ENCODE data around the gene ACBD3. TPM values are rescaled to one million over a fixed set of nuclear protein-coding genes. Genes with fewer than 3 reads are reported as not detected.

The ACBD3 gene
- total RNA-seq, 8 experiments from 2014 or later: 30.9 to 79.1 (median 56.0) TPM

DNA sequence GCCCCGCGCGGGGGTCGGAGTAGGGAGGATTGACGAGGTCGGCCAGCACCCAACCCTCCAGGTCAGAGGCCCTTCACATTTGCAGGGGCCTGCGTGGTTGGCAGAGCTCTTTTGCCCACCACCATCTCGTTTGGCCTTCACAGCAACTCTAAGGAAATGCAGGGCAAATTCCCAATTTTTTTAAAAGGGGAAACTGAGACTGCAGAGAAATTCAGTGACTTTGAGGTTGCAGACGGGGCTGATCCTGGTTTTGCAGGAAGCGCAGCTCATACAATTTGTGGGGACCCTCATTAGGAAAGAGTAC is 430 bp upstream of the ACBD3 start:
- WGBS, 10 experiments: 25 to 60% (median 35%) methylated on average over 1 to 4 of the region's 10 CpGs; no CpG with 5 or more reads in 3 of the 10 experiments
- ATAC-seq (replicated peaks in 6 of 8): no peak
- peak overlapping the region; percentile 98 to 99 for H3K27ac ChIP-seq
- in situ Hi-C loops (cut with MboI; ENCODE audit: low pct_unique_long_range_greater_than_20kb in 2 of 9, low sequenced_read_pairs in 9 of 9, unreplicated experiment in 9 of 9): loop anchor here in 1 of 9 experiments (10.0 kb wide), 1 partner anchor 52 kb away; no protein-coding TSS in a partner anchor
- peaks cover 15 to 22% of the 10 kb centered on the region in 2 donors for H3K4me1 ChIP-seq (replicated peaks in 1 of 2)
- peak overlapping the region; percentile 78 to 99 (median 92) for H3K4me3 ChIP-seq

DNA sequence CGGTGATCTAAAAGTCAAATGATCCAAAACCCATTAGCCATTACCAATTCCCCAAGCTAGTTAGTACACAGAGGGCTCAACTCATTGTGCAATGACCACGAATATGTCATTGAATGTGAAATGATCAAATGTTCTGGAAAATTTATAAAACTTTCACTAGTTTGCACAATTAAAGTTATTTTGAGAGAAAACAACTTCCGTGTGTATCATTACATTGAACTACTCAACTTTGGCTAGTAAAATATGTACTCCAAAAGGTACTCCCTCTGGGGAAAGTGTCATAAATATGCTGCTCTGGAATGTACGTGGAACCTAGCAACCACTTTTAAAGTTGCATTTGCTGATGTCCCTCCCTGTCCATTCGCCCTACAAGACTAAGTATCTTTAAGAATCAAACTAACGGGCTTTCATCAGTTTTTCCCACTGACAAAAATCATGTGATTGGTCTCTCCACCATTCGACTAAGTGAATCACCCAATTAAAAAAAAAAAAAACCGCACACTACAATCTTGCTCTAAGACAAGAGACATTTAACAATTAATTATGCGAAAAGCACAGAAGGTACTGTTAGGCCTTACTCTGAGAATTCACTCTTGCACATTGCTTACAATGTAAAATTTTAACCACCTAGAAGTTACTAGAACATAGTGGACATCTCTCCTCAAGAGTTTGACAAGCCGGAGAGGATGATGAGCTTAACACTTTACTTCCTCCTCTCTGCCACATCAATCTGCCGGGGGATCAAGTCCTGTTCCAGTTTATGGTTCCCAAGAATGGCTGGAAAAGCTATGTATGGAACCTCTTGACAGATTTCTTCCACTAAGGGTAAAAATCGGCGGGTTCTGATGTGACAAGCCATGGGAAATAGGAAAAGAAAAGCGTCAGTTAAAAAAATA is 1.2 kb downstream of the ACBD3 start:
- peaks cover 17 to 25% of the 10 kb centered on the region in 2 donors for H3K4me1 ChIP-seq (replicated peaks in 1 of 2)
- peak in 1 of 8 experiments; percentile 2 for ATAC-seq (replicated peaks in 6 of 8)
- H3K27ac ChIP-seq: peak overlapping the region; percentile 98 to 99
- in situ Hi-C loops (cut with MboI; ENCODE audit: low pct_unique_long_range_greater_than_20kb in 2 of 9, low sequenced_read_pairs in 9 of 9, unreplicated experiment in 9 of 9): loop anchor here in 1 of 9 experiments (10.0 kb wide), 1 partner anchor 51 kb away; no protein-coding TSS in a partner anchor
- peak overlapping the region; percentile 78 to 99 (median 92) for H3K4me3 ChIP-seq
- WGBS, 10 experiments: 1 to 50% (median 41%) methylated on average over 8 to 14 of the region's 14 CpGs

DNA sequence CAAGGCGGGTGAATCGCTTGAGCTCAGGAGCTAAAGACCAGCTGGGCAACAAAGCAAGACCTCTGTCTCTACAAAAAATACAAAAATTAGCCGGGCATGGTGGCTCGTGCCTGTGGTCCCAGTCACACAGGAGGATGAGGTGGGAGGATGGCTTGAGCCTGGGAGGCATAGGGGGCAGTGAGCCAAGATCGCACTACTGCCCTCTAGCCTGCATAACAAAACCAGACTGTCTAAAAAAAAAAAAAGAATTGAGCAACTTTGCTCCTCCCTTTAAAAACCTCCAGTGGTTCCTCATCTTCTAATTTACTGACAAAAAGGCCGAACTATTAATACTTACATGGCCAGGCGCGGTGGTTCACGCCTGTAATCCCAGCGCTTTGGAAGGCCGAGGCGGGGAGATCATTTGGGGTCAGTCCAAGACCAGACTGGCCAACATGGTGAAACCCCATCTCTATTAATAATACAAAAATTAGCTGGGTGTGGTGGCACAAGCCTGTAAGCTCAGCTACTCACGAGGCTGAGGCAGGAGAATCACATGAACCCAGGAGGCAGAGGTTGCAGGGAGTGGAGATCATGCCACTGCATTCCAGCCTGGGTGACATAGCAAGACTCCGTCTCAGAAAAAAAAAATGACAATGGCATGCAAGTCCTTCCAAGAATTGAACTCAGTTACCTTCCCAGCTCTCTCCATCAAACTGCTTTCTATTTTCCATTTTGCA is 4.4 kb downstream of the ACBD3 start:
- Histone ChIP-seq H3K27ac (no peak overlapping the region), H3K4me1 (replicated peaks in 1 of 2) (peaks cover 15 to 23% of the 10 kb centered on the region in 2 donors), H3K4me3 (no peak overlapping the region)
- in situ Hi-C loops (cut with MboI; ENCODE audit: low pct_unique_long_range_greater_than_20kb in 2 of 9, low sequenced_read_pairs in 9 of 9, unreplicated experiment in 9 of 9): loop anchor here in 1 of 9 experiments (10.0 kb wide), 1 partner anchor 47 kb away; no protein-coding TSS in a partner anchor
- 44 to 100% (median 91%) methylated on average over 1 to 14 of the region's 14 CpGs; no CpG with 5 or more reads in 3 of the 10 experiments for WGBS, 10 experiments
- peak in 3 of 8 experiments; percentile 7 to 27 (median 18) for ATAC-seq (replicated peaks in 6 of 8)

DNA sequence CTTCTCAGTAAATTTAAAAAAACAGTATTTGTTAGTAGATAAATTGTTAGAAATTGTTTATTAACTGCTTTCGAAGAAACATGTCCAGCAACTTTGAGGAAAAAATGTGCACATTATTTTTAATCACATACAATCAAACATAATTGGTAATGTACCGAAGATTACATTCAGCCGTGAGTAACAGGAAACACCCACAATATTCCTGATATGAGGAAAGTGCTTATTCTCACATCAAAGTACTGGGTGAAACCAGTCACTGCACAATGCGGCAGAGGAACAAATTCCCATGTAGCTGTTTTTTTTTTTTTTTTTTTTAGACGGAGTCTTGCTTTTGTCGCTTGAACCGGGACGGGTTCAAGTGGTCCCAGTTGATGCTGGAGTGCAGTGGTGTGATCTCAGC is 9.7 kb downstream of the ACBD3 start:
- Histone ChIP-seq H3K4me1 (replicated peaks in 1 of 2) (peaks cover 1 to 3% of the 10 kb centered on the region in 2 donors), H3K4me3 (no peak overlapping the region), H3K27ac (no peak overlapping the region)
- no peak for ATAC-seq (replicated peaks in 6 of 8)
- in situ Hi-C loops (cut with MboI; ENCODE audit: low pct_unique_long_range_greater_than_20kb in 2 of 9, low sequenced_read_pairs in 9 of 9, unreplicated experiment in 9 of 9): no loop called here
- 82 to 100% (median 94%) methylated on average over 2 to 8 of the region's 8 CpGs for WGBS, 10 experiments

DNA sequence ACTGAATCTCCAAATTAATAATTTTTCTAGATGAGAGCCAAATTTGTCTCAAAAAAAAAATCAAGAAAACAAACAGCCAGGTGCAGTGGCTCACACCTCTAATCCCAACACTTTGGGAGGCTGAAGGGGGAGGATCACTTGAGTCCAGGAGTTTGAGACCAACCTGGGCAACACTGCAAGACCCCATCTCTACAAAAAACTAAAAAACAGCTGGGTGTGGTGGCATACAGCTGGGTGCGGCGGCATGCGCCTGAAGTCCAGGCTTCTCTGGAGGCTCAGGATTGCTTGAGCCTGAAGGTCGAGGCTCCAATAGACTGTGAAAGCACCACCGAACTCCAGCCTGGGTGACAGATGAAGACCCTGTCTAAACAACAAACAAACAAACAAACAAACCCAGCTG is 14.0 kb downstream of the ACBD3 start:
- Histone ChIP-seq H3K27ac (no peak overlapping the region), H3K4me3 (no peak overlapping the region), H3K4me1 (replicated peaks in 1 of 2) (no peaks in the 10 kb centered on the region)
- WGBS, 10 experiments: 40 to 100% (median 96%) methylated on average over 2 to 5 of the region's 5 CpGs; no CpG with 5 or more reads in 5 of the 10 experiments
- ATAC-seq (replicated peaks in 6 of 8): no peak
- in situ Hi-C loops (cut with MboI; ENCODE audit: low pct_unique_long_range_greater_than_20kb in 2 of 9, low sequenced_read_pairs in 9 of 9, unreplicated experiment in 9 of 9): no loop called here

DNA sequence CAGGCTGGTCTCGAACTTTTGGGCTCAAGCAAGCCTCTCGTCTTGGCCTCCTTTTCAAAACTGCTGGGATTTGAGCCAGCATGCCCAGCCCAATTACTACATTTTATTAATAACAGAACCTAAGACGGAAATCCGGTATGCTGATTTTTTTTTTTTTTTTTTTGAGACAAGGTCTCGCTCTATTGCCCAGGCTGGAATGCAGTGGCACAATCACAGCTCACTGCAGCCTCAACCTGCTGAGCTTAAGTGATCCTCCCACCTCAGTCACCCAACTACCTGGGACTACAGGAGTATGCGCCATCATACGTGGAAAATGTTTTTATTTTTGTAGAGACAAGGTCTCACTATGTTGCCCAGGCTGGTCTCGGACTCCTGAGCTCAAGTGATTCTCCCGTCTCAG is 20.2 kb downstream of the ACBD3 start:
- no peaks in the 10 kb centered on the region for H3K4me1 ChIP-seq (replicated peaks in 1 of 2)
- ATAC-seq (replicated peaks in 6 of 8): no peak
- H3K4me3 ChIP-seq: no peak overlapping the region
- in situ Hi-C loops (cut with MboI; ENCODE audit: low pct_unique_long_range_greater_than_20kb in 2 of 9, low sequenced_read_pairs in 9 of 9, unreplicated experiment in 9 of 9): no loop called here
- 40 to 100% (median 90%) methylated on average over 1 to 9 of the region's 9 CpGs; no CpG with 5 or more reads in 1 of the 10 experiments for WGBS, 10 experiments
- H3K27ac ChIP-seq: no peak overlapping the region

DNA sequence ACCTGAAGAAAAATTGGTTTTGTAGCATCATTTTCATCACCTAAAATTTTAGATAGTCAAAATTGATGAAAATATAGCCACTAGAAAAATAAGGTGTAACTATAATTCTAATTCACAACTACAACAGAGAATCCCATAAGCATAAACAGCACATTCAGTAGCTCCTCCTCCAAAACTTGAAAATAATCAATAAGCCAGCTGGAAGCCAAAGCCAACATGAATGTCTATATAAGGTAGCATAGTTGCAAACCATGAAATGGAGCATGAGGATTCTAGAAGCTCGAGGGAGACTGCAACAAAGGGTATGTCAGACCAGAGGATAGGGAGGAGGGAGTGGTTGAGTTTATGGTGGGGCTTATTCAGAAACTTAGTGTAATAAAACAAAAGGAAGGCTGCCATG is 22.4 kb downstream of the ACBD3 start:
- no peak for ATAC-seq (replicated peaks in 6 of 8)
- Histone ChIP-seq H3K4me1 (replicated peaks in 1 of 2) (no peaks in the 10 kb centered on the region), H3K4me3 (no peak overlapping the region), H3K27ac (no peak overlapping the region)
- 14 to 100% (median 50%) methylated on average over 1 of the region's 1 CpG; no CpG with 5 or more reads in 3 of the 10 experiments for WGBS, 10 experiments
- in situ Hi-C loops (cut with MboI; ENCODE audit: low pct_unique_long_range_greater_than_20kb in 2 of 9, low sequenced_read_pairs in 9 of 9, unreplicated experiment in 9 of 9): no loop called here

DNA sequence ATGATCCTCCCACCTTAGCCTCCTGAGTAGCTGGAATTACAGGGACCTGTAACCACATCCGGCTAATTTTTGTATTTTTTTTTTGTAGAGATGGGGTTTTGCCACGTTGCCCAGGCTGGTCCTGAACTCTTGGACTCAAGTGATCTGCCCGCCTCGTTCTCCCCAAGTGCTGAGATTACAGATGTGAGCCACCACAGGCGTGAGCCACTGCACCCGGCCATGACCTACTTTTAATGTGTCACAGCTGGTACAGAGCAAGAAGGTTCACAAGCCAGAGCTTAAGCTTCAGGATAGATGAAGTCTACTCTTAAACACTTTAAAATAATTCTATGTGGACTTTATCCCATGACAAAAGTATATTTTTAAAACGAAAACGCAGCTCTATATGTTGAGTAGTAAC is 23.6 kb downstream of the ACBD3 start:
- H3K4me1 ChIP-seq (replicated peaks in 1 of 2): no peaks in the 10 kb centered on the region
- H3K27ac ChIP-seq: no peak overlapping the region
- in situ Hi-C loops (cut with MboI; ENCODE audit: low pct_unique_long_range_greater_than_20kb in 2 of 9, low sequenced_read_pairs in 9 of 9, unreplicated experiment in 9 of 9): no loop called here
- no peak overlapping the region for H3K4me3 ChIP-seq
- WGBS, 10 experiments: 47 to 94% (median 77%) methylated on average over 2 to 8 of the region's 8 CpGs
- ATAC-seq (replicated peaks in 6 of 8): no peak

DNA sequence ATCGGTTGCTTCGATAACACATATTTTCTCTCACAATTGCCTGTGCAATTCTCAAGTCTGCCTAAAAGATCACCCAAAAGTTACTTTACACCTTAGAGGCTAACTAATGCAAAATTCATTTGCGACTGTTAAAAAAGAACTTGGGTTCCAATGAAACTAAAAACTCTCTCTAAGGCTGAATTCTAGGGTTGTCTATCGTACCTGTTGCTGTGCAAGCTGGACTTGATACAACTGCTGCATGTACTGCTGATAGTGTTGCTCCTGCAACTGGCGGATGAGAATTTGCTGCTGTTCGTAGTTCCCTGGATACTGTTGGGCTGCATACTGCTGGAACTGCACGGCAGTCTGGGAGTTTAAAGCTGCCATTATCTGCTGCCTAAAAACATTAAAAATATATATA is 27.6 kb downstream of the ACBD3 start:
- Histone ChIP-seq H3K4me3 (no peak overlapping the region), H3K27ac (no peak overlapping the region), H3K4me1 (replicated peaks in 1 of 2) (no peaks in the 10 kb centered on the region)
- WGBS, 10 experiments: 89 to 100% (median 99%) methylated on average over 1 to 7 of the region's 7 CpGs
- no peak for ATAC-seq (replicated peaks in 6 of 8)
- in situ Hi-C loops (cut with MboI; ENCODE audit: low pct_unique_long_range_greater_than_20kb in 2 of 9, low sequenced_read_pairs in 9 of 9, unreplicated experiment in 9 of 9): no loop called here

DNA sequence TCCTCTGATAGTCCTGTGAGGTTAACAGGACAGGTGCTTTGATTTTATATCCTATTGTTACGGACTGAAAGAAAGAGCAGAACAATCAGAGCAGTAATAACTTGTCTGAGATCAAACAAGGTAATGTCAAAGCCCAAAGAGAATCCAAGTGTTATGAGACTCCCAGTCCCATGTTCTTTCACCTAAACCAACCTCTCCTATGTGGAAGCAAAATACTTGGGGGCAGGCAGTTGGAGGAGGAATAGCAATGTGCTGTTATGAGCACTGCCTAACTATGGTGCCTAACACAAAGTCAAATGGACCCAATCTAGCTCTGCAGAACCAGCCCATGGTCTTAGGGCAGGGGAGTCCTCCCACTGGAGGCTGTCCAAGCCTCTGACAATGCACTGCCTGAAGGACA is 28.1 kb downstream of the ACBD3 start:
- Histone ChIP-seq H3K27ac (no peak overlapping the region), H3K4me1 (replicated peaks in 1 of 2) (no peaks in the 10 kb centered on the region), H3K4me3 (no peak overlapping the region)
- WGBS, 10 experiments: 89 to 100% (median 100%) methylated on average over 1 of the region's 1 CpG; no CpG with 5 or more reads in 4 of the 10 experiments
- in situ Hi-C loops (cut with MboI; ENCODE audit: low pct_unique_long_range_greater_than_20kb in 2 of 9, low sequenced_read_pairs in 9 of 9, unreplicated experiment in 9 of 9): no loop called here
- no peak for ATAC-seq (replicated peaks in 6 of 8)

DNA sequence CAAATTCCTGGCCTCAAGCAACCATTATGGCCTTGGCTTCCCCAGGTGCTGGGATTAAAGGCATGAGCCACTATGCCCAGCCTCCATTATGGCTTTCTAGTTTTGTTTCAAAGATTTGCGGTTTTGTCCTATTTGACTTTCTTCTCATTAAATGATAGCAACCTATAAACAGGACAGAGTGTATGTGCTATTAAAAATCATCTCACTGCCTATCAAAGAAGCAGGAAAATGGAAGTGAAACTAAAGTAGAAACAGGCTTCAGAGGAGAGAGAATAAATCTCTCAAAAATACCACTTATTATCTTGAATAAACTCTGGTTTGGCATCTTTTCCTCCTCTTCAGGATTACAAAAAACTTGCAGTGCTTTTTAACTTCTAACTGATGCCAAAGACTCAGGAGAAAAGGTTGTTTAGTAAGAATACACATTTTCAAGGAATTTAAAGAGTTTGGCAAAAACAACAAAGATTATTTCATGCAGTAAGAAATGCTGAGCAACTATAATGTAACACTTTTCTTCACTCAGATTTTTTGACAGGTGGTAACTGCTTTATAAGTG is 28.7 kb downstream of the ACBD3 start:
- ATAC-seq (replicated peaks in 6 of 8): no peak
- in situ Hi-C loops (cut with MboI; ENCODE audit: low pct_unique_long_range_greater_than_20kb in 2 of 9, low sequenced_read_pairs in 9 of 9, unreplicated experiment in 9 of 9): no loop called here
- Histone ChIP-seq H3K27ac (no peak overlapping the region), H3K4me1 (replicated peaks in 1 of 2) (no peaks in the 10 kb centered on the region), H3K4me3 (no peak overlapping the region)
- WGBS, 10 experiments: 75 to 100% (median 100%) methylated on average over 1 of the region's 1 CpG; no CpG with 5 or more reads in 3 of the 10 experiments

DNA sequence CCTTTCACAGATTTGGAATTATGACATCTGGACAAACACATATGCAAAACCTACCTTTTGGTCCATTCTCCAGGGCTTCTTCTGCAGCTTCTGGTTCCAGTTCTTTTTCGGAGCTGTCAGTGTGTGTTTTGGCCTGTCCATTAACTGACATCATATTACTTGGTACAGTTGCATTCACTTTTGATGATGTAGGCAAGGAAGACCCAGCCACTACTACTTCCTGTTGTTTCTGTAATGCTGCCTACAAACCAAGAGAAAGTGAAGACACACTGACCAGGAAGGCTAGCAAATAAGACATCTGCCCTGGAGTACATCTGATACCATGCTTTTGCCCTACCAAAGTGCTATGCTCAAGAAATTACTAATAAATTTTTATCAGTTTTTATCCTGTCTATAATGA is 31.9 kb downstream of the ACBD3 start:
- 95 to 100% (median 100%) methylated on average over 1 of the region's 1 CpG; no CpG with 5 or more reads in 3 of the 10 experiments for WGBS, 10 experiments
- in situ Hi-C loops (cut with MboI; ENCODE audit: low pct_unique_long_range_greater_than_20kb in 2 of 9, low sequenced_read_pairs in 9 of 9, unreplicated experiment in 9 of 9): no loop called here
- Histone ChIP-seq H3K4me3 (no peak overlapping the region), H3K27ac (no peak overlapping the region), H3K4me1 (replicated peaks in 1 of 2) (no peaks in the 10 kb centered on the region)
- no peak for ATAC-seq (replicated peaks in 6 of 8)

DNA sequence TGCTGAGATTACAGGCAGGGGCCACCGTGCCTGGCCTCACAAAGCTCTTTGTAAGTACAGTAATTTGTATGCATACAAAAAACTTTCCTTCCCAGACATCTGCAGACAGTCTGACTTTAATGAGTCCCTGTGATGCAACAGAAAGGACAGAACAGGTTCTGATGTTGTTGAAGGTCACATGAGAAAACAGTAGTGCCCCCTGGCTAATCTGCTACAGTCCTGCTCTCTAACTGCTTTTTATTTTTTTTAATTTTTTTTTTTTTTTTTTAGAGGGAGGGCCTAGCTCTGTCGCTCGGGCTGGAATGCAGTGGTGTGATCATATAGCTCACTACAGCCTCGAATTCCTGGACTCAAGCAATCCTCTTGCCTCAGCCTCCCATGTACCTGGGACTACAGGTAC is 36.7 kb downstream of the ACBD3 start:
- 33 to 97% (median 80%) methylated on average over 1 to 4 of the region's 4 CpGs; no CpG with 5 or more reads in 2 of the 10 experiments for WGBS, 10 experiments
- in situ Hi-C loops (cut with MboI; ENCODE audit: low pct_unique_long_range_greater_than_20kb in 2 of 9, low sequenced_read_pairs in 9 of 9, unreplicated experiment in 9 of 9): no loop called here
- H3K27ac ChIP-seq: no peak overlapping the region
- no peaks in the 10 kb centered on the region for H3K4me1 ChIP-seq (replicated peaks in 1 of 2)
- peak; percentile 20 to 95 (median 67) for ATAC-seq (replicated peaks in 6 of 8)
- H3K4me3 ChIP-seq: no peak overlapping the region

Data from motor neuron (in vitro differentiated cells).